ENCODE results near the gene CEP170. TPM values are rescaled to one million over a fixed set of nuclear protein-coding genes. Genes with fewer than 3 reads are reported as not detected.

The CEP170 gene
- polyA plus RNA-seq, 1 donor (not counting 4 experiments of a cell fraction or from before 2014, with no cell fraction given), result 40.5 TPM

- peak overlapping the region in 2 of 3 experiments; percentile 20 to 42 for H3K4me3 ChIP-seq (ENCODE audit: control insufficient read depth in 2 of 3, extremely low read depth in 1 of 3, insufficient read depth in 2 of 3, low read depth in 1 of 3, low read length in 3 of 3)
- H3K9ac ChIP-seq (ENCODE audit: control insufficient read depth, extremely low read depth, insufficient read depth, low read length), result peak overlapping the region; percentile 9
- TF ChIP-seq EZH2 (IDR thresholded peaks at IDR 0.05; ENCODE audit: low read length) (no peak), CTCF (optimal IDR thresholded peaks at IDR 0.05 in 1 of 3, IDR thresholded peaks at IDR 0.05 in 1 of 3, conservative IDR thresholded peaks at IDR 0.05 in 1 of 3; ENCODE audit: extremely low read depth in 1 of 3, insufficient read depth in 2 of 3, low read length in 3 of 3) (no peak)
- no peaks in the 10 kb centered on the region for H4K20me1 ChIP-seq (ENCODE audit: control insufficient read depth, extremely low read depth, insufficient read depth, low read length)
- peaks cover 32% of the 10 kb centered on the region for H3K79me2 ChIP-seq (ENCODE audit: control insufficient read depth, insufficient read depth, low read length)
- peak overlapping the region; percentile 66 for H3K27ac ChIP-seq (ENCODE audit: control insufficient read depth, insufficient read depth, low read length)
- peaks cover 2 to 14% of the 10 kb centered on the region in 2 experiments for H3K36me3 ChIP-seq (ENCODE audit: control insufficient read depth in 2 of 2, extremely low read depth in 1 of 2, insufficient read depth in 2 of 2, low read length in 2 of 2)
- H3K4me2 ChIP-seq (ENCODE audit: control insufficient read depth, extremely low read depth, insufficient read depth, low read depth, low read length), result peak overlapping the region; percentile 75
- FAIRE-seq, result no peak
- H3K27me3 ChIP-seq (ENCODE audit: control insufficient read depth, extremely low read depth, insufficient read depth, low read length), result no peaks in the 10 kb centered on the region
- no peak overlapping the region for H2AFZ ChIP-seq (ENCODE audit: control insufficient read depth, low read length)
- dilution Hi-C loops (cut with MboI; ENCODE audit: extremely low pct_ligation_motif_present, low sequenced_read_pairs), result no loop called here
- no peaks in the 10 kb centered on the region for H3K9me1 ChIP-seq (ENCODE audit: control insufficient read depth, extremely low read depth, insufficient read depth, low read length)
- no peaks in the 10 kb centered on the region for H3K9me3 ChIP-seq (ENCODE audit: control insufficient read depth, low read depth, low read length)
- DNase-seq (ENCODE audit: low read depth, low spot score), result no peak
- peaks cover 34% of the 10 kb centered on the region for H3K4me1 ChIP-seq (ENCODE audit: control insufficient read depth, extremely low read depth, insufficient read depth, low read length)
These were observed 13.8 kb upstream of the CEP170 start for GRCh38 chr1:243268751-243269460.

DNA sequence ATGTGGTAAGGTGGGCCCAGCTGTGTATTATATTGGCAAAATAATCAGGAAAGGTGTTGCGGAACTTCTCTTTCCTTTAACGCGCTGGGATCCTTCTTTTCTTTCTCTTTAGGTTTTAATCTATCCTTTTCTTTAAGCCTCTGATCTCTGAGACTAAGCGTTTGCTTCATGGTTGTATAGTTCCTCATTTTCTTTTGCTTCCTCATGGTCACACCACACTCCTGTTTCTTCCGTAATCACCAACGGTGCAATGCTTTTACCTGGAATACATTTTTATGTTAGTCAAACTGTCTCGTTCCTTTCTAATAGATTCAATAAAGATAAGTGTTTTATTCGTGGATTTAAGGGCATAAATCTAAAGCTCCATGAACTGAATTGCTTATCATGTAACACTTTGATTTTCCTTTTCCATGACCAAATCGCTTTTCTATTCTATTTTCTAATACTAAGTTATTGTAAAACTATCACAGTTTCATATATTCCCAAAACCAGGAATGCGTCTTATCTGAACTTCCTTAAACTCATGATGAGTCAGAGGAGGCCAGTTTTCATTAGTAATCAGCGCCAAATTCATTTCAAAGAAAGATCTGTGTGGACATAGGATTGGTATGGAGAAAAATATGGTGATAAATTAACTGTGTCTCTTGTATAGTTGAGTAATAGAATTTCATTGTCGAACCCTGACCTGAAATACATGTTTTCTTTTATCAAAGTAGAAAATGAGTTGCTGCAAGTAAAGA, 13.0 kb upstream of the CEP170 start:
- Histone ChIP-seq H3K4me3 (ENCODE audit: control insufficient read depth in 2 of 3, extremely low read depth in 1 of 3, insufficient read depth in 2 of 3, low read depth in 1 of 3, low read length in 3 of 3) (peak overlapping the region in 2 of 3 experiments; percentile 7 to 42), H3K27ac (ENCODE audit: control insufficient read depth, insufficient read depth, low read length) (peak overlapping the region; percentile 66), H4K20me1 (ENCODE audit: control insufficient read depth, extremely low read depth, insufficient read depth, low read length) (no peaks in the 10 kb centered on the region), H3K27me3 (ENCODE audit: control insufficient read depth, extremely low read depth, insufficient read depth, low read length) (no peaks in the 10 kb centered on the region), H3K36me3 (ENCODE audit: control insufficient read depth in 2 of 2, extremely low read depth in 1 of 2, insufficient read depth in 2 of 2, low read length in 2 of 2) (peaks cover 2 to 14% of the 10 kb centered on the region in 2 experiments), H2AFZ (ENCODE audit: control insufficient read depth, low read length) (peak overlapping the region; percentile 5), H3K4me1 (ENCODE audit: control insufficient read depth, extremely low read depth, insufficient read depth, low read length) (peaks cover 35% of the 10 kb centered on the region), H3K9ac (ENCODE audit: control insufficient read depth, extremely low read depth, insufficient read depth, low read length) (peak overlapping the region; percentile 9), H3K79me2 (ENCODE audit: control insufficient read depth, insufficient read depth, low read length) (peaks cover 40% of the 10 kb centered on the region), H3K9me1 (ENCODE audit: control insufficient read depth, extremely low read depth, insufficient read depth, low read length) (no peaks in the 10 kb centered on the region), H3K4me2 (ENCODE audit: control insufficient read depth, extremely low read depth, insufficient read depth, low read depth, low read length) (peak overlapping the region; percentile 75), H3K9me3 (ENCODE audit: control insufficient read depth, low read depth, low read length) (no peaks in the 10 kb centered on the region)
- DNase-seq (ENCODE audit: low read depth, low spot score), result no peak
- dilution Hi-C loops (cut with MboI; ENCODE audit: extremely low pct_ligation_motif_present, low sequenced_read_pairs), result no loop called here
- TF ChIP-seq CTCF (optimal IDR thresholded peaks at IDR 0.05 in 1 of 3, IDR thresholded peaks at IDR 0.05 in 1 of 3, conservative IDR thresholded peaks at IDR 0.05 in 1 of 3; ENCODE audit: extremely low read depth in 1 of 3, insufficient read depth in 2 of 3, low read length in 3 of 3) (no peak), EZH2 (IDR thresholded peaks at IDR 0.05; ENCODE audit: low read length) (no peak)
- FAIRE-seq, result no peak

Data from keratinocyte (primary cell).